ENCODE results near the gene OR5A2.
"Not testable (repeated sequence)": the region's sequence is repeated elsewhere in the genome, so short reads cannot be mapped to it uniquely, and the experiment has no call there.

OR5A2 gene, protein sequence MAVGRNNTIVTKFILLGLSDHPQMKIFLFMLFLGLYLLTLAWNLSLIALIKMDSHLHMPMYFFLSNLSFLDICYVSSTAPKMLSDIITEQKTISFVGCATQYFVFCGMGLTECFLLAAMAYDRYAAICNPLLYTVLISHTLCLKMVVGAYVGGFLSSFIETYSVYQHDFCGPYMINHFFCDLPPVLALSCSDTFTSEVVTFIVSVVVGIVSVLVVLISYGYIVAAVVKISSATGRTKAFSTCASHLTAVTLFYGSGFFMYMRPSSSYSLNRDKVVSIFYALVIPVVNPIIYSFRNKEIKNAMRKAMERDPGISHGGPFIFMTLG

DNA sequence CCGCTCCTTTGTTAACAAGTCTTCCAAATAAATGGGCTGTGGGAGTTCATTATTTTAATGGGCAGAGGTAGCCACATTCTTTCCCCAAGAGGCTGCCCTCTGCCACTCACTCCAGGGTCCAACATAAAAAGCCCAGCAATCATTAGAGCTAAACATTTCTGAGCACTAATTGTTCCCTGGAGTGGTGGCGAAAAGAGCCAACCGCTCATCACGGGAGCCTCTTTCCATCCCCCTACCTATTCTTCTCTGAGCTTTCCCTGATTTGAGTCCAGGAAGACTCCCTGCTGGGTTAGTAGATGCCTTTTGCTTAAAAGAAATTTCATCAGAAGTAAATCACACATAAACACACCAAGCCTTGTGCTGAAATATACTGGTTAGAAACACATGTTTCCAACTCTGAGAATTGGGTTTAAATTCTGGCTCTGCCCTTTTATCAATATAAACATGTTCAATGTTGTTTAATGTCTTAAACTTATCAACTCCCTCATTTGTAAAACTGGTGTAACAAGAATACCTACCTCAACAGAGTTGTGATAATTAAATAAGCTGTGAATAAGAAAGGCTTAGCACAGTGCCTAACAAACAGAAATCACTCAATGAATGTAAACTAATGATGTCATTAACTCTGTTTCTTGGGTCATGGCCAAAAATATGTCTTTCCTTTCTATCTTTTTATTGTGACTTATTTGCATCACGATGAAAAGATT, at the start of gene OR5A2:
Gene OR5A2, minus strand, starts transcription at position 53 of the 707 bp plus-strand sequence. CDS start 3,460 bp downstream, outside the sequence.
- no peak for DNase-seq (ENCODE audit: low spot score)

DNA sequence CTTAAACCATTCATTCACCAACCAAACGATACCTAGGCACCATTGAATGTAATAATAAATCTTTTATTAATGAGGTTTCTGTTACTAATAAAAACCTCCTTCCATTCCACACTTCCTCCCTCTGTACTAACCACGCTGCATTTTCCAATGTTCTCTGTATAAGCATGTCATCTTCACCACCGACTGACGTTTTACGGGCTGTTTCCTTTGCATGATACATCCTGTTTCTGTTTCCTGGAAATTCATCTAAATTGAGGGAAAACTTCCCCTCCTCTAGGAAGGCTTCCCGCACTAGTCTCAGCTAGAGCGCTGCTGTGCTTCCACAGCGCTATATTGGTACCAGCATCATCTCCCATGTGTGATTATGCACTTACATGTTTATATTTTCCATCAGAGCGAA, 49.0 kb upstream of the OR5A2 start:
- no peak for DNase-seq (ENCODE audit: low spot score)

DNA sequence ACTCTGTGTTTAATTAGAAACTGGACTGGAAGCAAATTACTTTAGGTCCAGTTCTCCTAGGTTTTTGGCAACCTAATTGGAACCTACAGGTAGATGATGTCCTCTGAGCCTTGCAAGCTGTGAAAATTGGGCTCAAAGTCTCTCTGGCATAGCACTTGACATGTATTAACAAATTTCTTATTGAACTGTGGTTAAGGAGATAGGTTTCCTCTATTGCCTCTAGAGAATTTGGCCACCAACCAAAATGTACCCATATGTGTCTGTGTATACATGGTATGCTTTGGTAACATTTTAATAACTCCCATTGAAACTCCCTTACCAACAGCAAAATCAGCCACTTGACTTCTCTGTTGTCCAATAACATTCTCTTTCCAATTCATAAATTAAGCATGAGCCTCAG, 46.8 kb upstream of the OR5A2 start, which contains the start of gene OR4D10:
Gene OR4D10, plus strand, starts transcription at position 301 of the 400 bp plus-strand sequence. CDS start 4,115 bp downstream, outside the sequence.
- DNase-seq (ENCODE audit: low spot score) = no peak

DNA sequence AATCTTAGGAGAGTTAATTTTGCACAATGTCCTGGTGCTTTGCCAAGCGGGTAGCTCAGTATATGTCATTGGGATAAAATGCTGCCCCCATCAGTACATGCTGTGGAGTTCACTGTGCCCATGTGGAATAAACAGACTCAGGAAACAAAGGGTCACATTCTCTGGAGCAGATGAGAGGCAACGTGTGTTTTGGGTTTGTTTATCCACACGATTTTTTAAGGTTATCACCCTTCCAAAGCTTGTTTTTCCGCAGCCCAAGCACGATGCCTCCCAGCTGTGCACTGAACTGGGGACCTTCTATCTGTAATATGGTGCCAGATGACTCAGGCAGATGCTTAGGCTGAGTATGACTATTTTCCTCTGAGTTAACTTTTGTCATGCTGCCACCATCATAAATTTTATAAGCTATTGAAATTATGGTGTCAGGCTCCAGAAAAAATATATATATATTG, 37.0 kb upstream of the OR5A2 start:
- DNase-seq (ENCODE audit: low spot score) = no peak

DNA sequence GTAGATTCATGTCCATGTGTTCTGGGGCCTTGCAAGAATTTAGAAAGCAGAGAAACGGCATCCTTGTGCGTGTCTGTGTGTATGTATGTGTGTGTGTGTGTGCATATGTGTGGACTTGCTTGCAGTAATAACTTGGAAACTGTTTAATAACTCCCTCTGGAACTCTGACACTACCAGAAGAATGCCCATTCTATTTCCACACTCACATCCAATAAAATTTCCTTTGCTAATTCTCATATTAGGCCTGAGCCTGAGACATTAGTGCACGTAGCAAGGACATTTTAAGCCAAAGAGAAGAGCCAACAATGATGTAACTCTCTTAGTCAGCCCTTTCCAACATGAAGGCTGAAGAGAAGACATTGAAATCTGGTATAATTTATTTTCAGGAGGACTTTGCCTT, 33.7 kb upstream of the OR5A2 start:
- DNase-seq (ENCODE audit: low spot score) = no peak

DNA sequence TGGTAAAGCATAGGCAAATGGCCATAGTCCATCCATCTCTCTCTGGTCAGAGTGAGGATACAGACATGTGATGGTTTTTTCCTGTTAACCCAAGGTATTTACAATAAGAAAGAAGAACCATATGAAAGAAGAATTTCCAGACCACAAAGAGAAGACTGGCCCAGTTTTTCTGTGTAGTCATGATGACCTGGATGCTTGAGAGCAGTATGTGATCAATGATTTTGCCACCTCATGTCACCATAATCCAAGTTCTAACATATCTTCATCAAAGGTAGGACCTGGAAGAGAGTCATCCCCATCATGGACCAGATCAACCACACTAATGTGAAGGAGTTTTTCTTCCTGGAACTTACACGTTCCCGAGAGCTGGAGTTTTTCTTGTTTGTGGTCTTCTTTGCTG, 30.4 kb upstream of the OR5A2 start, which contains the start of gene OR4D6:
Gene OR4D6, plus strand, starts transcription at position 301 of the 400 bp plus-strand sequence. Its CDS starts 0 bp downstream, at position 301.
- DNase-seq (ENCODE audit: low spot score) = no peak

DNA sequence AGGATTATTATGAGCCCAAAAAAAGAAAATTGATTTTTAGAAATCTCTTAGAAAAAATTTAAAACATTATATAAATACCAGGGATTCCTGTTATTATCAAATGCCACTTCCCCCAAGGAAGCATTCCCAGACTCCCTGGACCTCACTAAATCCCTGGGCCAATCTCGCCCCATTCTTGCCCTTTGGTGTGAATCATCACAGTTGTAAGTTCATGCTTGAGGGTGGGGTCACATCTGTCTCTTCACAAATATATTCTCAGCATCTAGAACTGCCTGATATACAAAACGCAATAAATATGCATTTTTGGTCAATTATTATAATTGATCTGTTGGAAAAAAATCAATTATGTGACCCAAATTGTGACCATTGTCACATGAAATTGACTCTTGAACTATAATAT, 22.3 kb upstream of the OR5A2 start:
- no peak for DNase-seq (ENCODE audit: low spot score)

DNA sequence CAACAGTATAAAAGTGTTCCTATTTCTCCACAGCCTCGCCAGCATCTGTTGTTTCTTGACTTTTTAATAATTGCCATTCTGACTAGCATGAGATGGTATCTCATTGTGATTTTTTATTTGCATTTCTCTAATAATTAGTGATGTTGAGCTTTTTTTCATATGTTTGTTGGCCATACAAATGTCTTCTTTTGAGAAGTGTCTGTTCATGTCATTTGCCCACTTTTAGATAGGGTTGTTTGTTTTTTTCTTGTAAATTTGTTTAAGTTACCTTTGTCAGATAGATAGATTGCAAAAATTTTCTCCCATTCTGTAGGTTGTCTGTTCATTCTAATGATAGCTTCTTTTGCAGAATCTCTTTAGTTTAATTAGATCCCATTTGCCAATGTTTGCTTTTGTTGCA, 19.4 kb upstream of the OR5A2 start:
- not testable (repeated sequence) for DNase-seq (ENCODE audit: low spot score)

DNA sequence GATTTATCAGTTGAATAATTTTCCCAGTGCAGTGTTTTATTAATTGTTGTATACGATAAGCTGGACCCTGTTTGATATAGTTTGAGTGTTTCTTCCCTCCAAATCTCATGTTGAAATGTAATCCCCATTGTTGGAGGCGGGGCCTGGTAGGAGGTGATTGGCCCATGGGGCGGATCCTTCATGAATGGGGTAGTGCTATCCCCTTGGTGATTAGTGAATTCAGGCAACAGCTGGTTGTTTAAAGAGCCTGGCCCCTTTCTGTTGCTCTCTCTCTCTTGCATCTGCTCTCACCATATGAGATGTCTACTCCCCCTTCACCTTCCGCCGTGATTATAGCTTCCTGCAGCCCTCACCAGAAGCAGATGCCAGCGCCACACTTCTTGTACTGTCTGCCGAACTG, 11.6 kb upstream of the OR5A2 start:
- no peak for DNase-seq (ENCODE audit: low spot score)

DNA sequence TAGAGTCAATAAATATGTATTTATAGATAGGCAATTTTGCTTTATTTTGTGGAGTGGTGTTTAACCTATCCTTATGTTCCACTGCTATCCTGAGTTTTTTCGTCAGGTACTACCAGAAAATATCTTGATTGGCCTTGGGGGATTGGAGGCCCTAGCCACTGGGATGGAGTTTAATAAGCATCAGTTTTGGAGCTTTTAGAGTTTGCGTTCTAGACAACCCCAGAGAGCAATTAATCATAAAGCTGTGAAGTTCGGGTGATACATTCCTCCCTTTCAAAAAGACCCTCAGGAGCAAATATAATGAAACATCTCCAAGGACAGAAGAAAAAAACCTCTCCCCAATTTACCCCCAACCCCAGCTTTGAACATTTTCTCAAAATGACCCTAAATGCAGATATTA, 10.0 kb upstream of the OR5A2 start, which contains the start of gene OR5A1:
Gene OR5A1, plus strand, starts transcription at position 301 of the 400 bp plus-strand sequence. CDS start 6,700 bp downstream, outside the sequence.
- DNase-seq (ENCODE audit: low spot score) = no peak

DNA sequence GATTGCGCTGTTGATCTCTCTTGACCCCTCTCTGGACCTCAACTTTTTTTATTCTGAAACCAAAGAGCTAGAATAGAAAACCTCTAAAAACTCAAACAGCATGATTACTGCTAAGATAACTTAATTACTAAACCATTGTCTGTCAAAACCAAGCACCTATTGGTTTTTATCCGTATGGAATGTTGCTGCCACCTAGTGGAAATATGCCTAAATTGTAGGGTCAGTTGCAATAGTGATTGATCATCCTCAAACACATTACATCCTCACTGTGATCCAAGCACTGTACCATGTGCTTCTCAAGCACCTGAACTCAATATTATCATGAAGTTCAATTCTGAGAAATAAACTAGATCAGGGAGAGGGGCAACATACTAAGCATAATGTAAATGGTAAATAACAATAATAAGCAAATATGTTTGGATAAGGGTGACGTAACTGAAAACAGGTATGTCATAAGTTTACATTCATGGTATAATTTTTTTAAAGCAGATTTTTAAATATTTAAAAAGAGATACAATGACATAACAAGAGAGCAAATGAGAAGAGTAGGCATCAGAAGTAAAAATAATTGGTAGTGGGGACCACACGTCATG, 3.8 kb upstream of the OR5A2 start:
- peak; percentile 44 for DNase-seq (ENCODE audit: low spot score)

DNA sequence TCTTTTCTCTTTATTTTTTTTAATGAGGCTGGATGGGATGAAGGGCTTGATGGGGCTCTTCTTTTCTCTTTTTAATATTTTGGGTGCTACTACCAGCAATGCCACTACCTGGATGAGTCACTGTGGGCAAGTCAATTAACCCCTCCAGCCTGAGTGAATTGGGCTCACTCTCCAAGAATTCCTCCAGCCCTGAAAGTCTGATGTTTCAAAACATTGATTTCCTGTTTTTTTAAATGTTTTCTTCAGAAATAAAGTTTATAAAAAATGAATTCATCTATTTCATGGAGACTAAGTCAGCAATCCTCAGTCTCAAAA, 812 bp upstream of the OR5A2 start:
- DNase-seq (ENCODE audit: low spot score) = no peak

DNA sequence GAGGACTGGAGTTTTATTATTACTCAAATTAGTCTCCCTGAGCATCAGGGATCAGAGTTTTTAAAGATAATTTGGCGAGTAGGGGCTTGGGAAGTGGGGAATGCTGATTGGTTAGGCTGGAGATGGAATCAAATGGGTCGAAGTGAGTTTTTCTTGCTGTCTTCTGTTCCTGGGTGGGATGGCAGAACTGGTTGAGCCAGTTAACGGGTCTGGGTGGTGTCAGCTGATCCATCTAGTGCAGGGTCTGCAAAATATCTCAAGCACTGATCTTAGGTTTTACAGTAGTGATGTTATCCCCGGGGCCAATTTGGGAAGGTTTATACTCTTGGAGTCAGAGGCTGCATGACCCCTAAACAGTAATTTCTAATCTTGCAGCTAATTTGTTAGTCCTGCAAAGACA, 1.1 kb downstream of the OR5A2 start:
- no peak for DNase-seq (ENCODE audit: low spot score)

DNA sequence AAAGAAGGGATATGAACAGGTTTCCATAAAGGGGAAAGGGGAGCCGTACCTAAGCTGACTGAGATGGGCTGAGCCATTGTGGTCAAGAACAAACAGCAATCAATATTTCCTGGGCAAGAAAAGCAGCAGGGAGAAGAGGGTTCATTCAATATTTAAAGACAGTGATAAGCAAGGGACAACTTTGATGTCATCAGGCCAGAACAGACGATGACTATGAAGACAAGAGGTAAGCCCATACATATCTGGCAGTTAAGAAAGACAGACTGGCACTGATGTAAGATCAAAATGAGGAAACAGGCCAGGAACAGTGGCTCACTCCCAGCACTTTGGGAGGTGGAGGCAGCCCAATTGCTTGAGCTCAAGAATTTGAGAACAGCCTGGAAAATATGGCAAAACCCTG, 2.4 kb downstream of the OR5A2 start:
- DNase-seq (ENCODE audit: low spot score) = no peak

DNA sequence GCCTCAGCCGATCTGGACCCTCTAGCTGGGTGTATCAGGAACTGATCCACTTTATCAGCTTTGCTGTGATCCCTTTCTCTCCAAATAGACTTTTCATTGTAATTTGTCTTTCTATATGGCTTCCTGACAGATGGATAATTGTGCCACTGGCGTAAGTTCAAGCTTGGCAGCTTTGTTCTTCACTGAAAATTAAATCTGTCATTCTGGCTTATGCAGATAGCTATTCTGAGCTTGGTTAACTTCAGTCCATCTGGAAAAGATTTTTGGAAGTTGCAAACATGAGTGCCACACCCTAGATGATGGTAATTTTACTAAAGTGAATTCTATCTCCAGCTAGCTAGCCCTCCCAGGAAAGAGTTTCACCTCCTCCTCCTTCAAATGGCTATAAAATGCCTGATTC, 8.1 kb downstream of the OR5A2 start:
- DNase-seq (ENCODE audit: low spot score) = no peak

DNA sequence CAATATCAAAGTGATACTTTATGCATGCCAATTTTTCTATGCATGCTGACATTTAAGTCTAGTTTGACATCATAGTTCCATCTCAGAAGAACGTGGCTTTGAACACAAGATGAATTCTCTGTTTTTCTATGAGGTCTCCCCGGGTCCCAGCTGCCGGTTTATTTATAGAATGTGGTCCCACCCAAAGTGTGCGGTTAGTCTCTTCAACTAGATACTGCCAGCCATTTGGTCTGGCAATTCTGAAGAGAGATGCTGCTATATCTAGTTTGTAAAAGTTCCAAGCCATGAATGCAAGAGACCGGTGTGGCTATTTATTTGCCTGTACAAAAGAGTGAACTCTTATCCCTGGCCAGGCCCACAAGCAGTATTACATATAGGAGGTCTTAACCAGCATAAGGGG, 9.2 kb downstream of the OR5A2 start:
- no peak for DNase-seq (ENCODE audit: low spot score)

DNA sequence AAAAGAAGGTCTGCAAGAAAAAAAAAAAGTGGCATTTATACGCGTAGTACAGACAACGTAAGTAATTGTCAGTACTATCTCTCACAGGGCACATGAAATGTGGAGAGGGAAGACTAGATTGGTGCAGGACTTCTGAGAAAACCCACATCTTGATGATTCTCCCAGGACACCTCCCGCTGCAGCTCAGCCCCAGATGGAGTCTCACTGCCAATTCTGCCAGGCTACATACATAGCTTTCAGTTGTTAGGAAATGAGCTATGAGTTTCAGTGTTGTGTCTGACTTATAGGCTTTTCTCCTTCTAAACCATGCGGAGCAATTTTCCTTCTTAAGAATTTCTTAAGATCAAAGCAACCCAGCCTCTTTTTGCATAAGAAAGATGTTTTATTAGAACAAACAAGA, 9.6 kb downstream of the OR5A2 start:
- DNase-seq (ENCODE audit: low spot score) = no peak

DNA sequence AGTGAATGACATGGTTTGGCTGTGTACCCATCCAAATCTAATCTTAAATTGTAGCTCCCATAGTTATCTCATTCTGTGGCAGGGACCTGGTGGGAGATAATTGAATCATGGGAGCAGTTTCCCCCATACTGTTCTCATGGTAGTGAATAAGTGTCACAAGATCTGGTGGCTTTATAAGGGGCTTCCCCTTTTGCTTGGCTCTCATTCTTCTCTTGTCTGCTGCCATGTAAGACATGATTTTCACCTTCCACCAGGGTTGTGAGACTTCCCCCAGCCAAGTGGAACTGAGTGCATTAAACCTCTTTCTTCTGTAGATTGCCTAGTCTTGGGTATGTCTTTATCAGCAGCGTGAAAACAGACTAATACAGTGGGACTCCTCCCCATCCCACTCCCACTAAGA, 11.1 kb downstream of the OR5A2 start:
- DNase-seq (ENCODE audit: low spot score) = no peak

DNA sequence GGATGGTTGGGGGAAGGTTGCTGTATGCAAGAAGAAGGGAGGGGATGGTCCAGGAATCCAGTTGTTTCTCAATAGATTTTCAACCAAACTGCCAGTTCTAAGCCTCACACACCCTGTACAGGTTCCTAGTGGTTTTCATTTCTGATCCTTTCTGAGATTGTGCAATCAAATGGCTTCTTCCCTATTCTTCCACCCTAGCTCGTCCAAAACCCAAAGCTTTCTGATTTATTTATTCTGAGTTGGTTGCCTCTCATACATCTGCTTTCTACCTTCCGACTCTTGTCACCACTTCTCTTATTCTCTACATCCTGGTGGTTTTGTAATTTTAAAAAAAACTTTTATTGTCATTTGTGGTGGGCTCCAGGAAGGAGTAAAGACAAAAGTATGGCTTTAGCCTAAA, 12.6 kb downstream of the OR5A2 start:
- no peak for DNase-seq (ENCODE audit: low spot score)

DNA sequence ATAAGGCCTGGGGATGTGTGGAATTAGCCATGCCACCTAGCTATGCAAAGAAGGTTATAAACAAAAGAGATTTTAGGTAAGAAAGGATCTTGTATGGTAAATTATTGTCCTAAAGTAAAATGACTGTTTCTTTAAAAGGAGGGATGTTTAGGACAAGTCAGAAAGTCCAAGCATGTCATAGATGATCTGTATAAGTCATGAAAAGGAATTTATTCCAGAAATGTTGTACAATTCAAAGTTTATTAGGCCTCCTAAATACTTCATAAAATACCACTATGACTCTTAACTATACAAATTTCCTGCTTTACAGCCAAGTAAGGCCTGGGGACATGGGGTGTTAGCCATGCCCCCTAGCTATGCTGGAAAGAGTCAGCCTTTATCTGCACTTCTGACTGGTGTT, 22.7 kb downstream of the OR5A2 start:
- no peak for DNase-seq (ENCODE audit: low spot score)

DNA sequence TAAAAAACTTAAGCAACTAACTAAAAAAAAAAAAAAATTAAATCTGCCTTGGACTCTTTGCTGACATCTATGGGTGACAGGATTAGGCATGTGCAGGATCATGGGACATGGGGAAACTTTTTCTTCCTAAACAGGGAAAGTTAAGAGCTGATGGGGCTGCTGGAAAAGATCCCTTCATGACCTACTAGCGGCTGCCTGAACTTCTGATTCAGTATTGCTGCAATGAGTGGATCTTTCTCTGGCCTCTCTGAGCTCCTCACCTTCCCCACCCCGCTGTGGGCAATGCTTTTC, 25.0 kb downstream of the OR5A2 start:
- DNase-seq (ENCODE audit: low spot score) = no peak

DNA sequence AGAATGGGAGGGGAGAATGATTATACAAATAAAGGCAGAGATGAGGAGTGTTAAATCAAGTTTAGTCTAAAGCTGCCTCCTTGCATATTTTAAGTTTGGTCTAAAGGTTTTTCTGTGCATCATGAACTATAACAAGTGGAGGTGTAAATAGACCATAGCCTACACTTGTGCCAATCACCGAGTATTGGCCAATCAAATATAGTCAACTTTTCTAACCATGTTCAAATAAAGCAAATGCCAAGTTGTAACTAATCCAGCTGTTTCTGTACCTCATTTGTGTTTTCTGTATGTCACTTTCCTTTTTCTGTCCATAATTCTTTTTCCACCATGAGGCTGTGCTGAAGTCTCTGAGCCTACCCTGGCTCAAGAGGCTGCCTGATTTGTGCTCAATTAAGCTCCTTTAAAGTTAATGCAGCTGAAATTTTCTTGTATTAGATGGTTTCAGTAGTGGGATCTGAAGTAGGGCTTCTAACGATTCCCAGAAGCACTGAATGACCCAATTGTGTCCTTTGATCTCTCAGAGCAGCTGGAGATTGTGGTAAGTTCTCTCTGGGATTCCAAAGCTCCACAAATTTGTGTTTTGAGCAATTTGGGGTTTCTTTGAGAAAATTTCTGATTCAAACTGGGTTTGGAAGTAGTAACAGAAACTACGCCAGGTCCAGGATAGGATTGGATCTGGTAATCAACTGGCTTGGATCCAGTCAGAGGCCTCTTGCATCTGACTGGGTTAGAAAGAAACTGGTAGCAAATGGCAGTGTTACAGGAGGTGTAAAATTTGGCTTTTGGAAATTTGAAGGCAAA, 25.6 kb downstream of the OR5A2 start:
- DNase-seq (ENCODE audit: low spot score) = no peak

Data from hematopoietic multipotent progenitor cell treated with erythropoietin and hydrocortisone succinate and interleukin-3 and kit ligand, for 15 days (in vitro differentiated cells).